Body of pancreas (tissue), 4 donors: ENCODE results near the gene CCSER2. TPM values are rescaled to one million over a fixed set of nuclear protein-coding genes. Genes with fewer than 3 reads are reported as not detected.

Experiments
- ATAC-seq: fragments of 150-250 bp; one replicate; pipeline ENCODE4 v1.9.1; 2016
- DNase-seq, 4 donors: peaks; one replicate each; pipeline ENCODE4 v3.0.0-alpha.2; 2019
- H3K27ac ChIP-seq, 4 donors: fragments of 200-600 bp; sonication (generic); 1 replicate in 3 of 4; 2 replicates in 1 of 4; pipeline versions ENCODE4 v1.5.1 to v1.6.1; 2016 to 2019; ENCODE audit warnings: mild to moderate bottlenecking in 1 of 4, mixed read lengths in 1 of 4, moderate library complexity in 1 of 4
- H3K27me3 ChIP-seq, 2 donors: fragments of 200-600 bp; sonication (generic); one replicate each; pipeline ENCODE4 v1.6.0; 2016; ENCODE audit warnings: mild to moderate bottlenecking in 1 of 2
- H3K36me3 ChIP-seq, 2 donors: fragments of 200-600 bp; sonication (generic); replicated peaks in 1 of 2; 2 replicates each; pipeline ENCODE4 v1.5.1; 2016; ENCODE audit warnings: low read depth in 2 of 2; ENCODE audit not compliant: insufficient read depth in 1 of 2
- H3K4me1 ChIP-seq: fragments of 200-600 bp; sonication (generic); one replicate; pipeline ENCODE4 v1.6.0; 2016
- H3K4me3 ChIP-seq, 2 donors: fragments of 200-600 bp; sonication (generic); 1 replicate in 1 of 2; 2 replicates in 1 of 2; pipeline ENCODE4 v1.5.1; 2016 to 2019
- H3K9me3 ChIP-seq, 3 donors: fragments of 200-600 bp; sonication (generic); 1 replicate in 2 of 3; 2 replicates in 1 of 3; pipeline ENCODE4 v1.5.1; 2016
- CTCF ChIP-seq, 7 experiments: fragments of 450-650 bp in 4 of 7; fragments of 200-600 bp in 3 of 7; sonication (generic) in 3 of 7; IDR thresholded peaks; one replicate each; pipeline ENCODE4 v1.5.1; 2016 to 2019; ENCODE audit warnings: antibody characterized with exemption in 7 of 7
- POLR2A ChIP-seq, 3 donors: fragments of 450-650 bp; IDR thresholded peaks; one replicate each; pipeline ENCODE4 v1.6.1; 2016; ENCODE audit warnings: antibody characterized with exemption in 3 of 3, mild to moderate bottlenecking in 2 of 3
- WGBS, 2 donors: methylation state at CpG; one replicate each; pipeline ENCODE4 v1.1.5; 2017; 5-methylcytosine and 5-hydroxymethylcytosine counted together
- intact Hi-C: fragments of 100-400 bp; cut with DNase I; formaldehyde crosslinking; loops from one replicate; pipeline ENCODE4 v1.15.1; 2023
- total RNA-seq, 2 donors: library from RNA; depleted of rRNA; stranded (reverse); fragments of >200 nt; gene quantifications; one replicate each; pipeline ENCODE4 v1.1.0, GENCODE V29; 2016

Gene CCSER2
- total RNA-seq, 2 donors from 2014 or later, result 14.5 to 20.0 TPM

- peaks cover 10% of the 10 kb centered on the region for H3K4me1 ChIP-seq
- 80 to 83% methylated on average over 2 of the region's 2 CpGs for WGBS, 2 donors
- no peak for DNase-seq
- intact Hi-C loops, result no loop called here
- no peak overlapping the region for H3K4me3 ChIP-seq
- no peaks in the 10 kb centered on the region for H3K9me3 ChIP-seq
- no peaks in the 10 kb centered on the region for H3K36me3 ChIP-seq
- no peaks in the 10 kb centered on the region for H3K27me3 ChIP-seq
- no peak overlapping the region for H3K27ac ChIP-seq
- TF ChIP-seq CTCF (IDR thresholded peaks at IDR 0.05), result no peak
- TF ChIP-seq POLR2A (IDR thresholded peaks at IDR 0.05), result no peak
- peak; percentile 9 for ATAC-seq
These were observed 20.5 kb downstream of the CCSER2 start for GRCh38 chr10:84348860-84349259.

- Histone ChIP-seq H3K27me3 (no peaks in the 10 kb centered on the region), H3K4me1 (no peaks in the 10 kb centered on the region), H3K27ac (no peak overlapping the region), H3K4me3 (no peak overlapping the region), H3K36me3 (no peaks in the 10 kb centered on the region), H3K9me3 (no peaks in the 10 kb centered on the region)
- intact Hi-C loops, result no loop called here
- 53 to 58% methylated on average over 7 of the region's 7 CpGs for WGBS, 2 donors
- TF ChIP-seq CTCF (IDR thresholded peaks at IDR 0.05), result peak; percentile 49 to 67 (median 63)
- no peak for TF ChIP-seq POLR2A (IDR thresholded peaks at IDR 0.05)
- ATAC-seq, result peak; percentile 87
- DNase-seq, result peak; percentile 65 to 77 (median 68)
These were observed 24.0 kb downstream of the CCSER2 start for GRCh38 chr10:84352251-84352842.

- ATAC-seq, result no peak
- Histone ChIP-seq H3K4me1 (peaks cover 4% of the 10 kb centered on the region), H3K4me3 (no peak overlapping the region), H3K9me3 (no peaks in the 10 kb centered on the region), H3K36me3 (no peaks in the 10 kb centered on the region), H3K27ac (no peak overlapping the region), H3K27me3 (no peaks in the 10 kb centered on the region)
- TF ChIP-seq POLR2A (IDR thresholded peaks at IDR 0.05) (no peak), CTCF (IDR thresholded peaks at IDR 0.05) (no peak)
- 82 to 85% methylated on average over 11 of the region's 11 CpGs for WGBS, 2 donors
- DNase-seq, result no peak
- intact Hi-C loops, result no loop called here
These were observed 24.8 kb downstream of the CCSER2 start for GRCh38 chr10:84353052-84353803.

- WGBS, 2 donors, result 30 to 32% methylated on average over 4 of the region's 4 CpGs
- ATAC-seq (no peak), DNase-seq (no peak)
- Histone ChIP-seq H3K36me3 (no peaks in the 10 kb centered on the region), H3K27ac (no peak overlapping the region), H3K4me1 (peaks cover 9% of the 10 kb centered on the region), H3K9me3 (no peaks in the 10 kb centered on the region), H3K4me3 (no peak overlapping the region), H3K27me3 (no peaks in the 10 kb centered on the region)
- TF ChIP-seq POLR2A (IDR thresholded peaks at IDR 0.05), result no peak
- TF ChIP-seq CTCF (IDR thresholded peaks at IDR 0.05), result no peak
- intact Hi-C loops, result no loop called here
These were observed 26.2 kb downstream of the CCSER2 start for GRCh38 chr10:84354623-84355022.
